Measurements from ENCODE around the gene LIN28A. TPM values are rescaled to one million over a fixed set of nuclear protein-coding genes. Genes with fewer than 3 reads are reported as not detected.

The LIN28A gene
- total RNA-seq, 4 donors from 2014 or later = not detected

- no peak for TF ChIP-seq POLR2A (IDR thresholded peaks at IDR 0.05)
- TF ChIP-seq, protein P1, sequence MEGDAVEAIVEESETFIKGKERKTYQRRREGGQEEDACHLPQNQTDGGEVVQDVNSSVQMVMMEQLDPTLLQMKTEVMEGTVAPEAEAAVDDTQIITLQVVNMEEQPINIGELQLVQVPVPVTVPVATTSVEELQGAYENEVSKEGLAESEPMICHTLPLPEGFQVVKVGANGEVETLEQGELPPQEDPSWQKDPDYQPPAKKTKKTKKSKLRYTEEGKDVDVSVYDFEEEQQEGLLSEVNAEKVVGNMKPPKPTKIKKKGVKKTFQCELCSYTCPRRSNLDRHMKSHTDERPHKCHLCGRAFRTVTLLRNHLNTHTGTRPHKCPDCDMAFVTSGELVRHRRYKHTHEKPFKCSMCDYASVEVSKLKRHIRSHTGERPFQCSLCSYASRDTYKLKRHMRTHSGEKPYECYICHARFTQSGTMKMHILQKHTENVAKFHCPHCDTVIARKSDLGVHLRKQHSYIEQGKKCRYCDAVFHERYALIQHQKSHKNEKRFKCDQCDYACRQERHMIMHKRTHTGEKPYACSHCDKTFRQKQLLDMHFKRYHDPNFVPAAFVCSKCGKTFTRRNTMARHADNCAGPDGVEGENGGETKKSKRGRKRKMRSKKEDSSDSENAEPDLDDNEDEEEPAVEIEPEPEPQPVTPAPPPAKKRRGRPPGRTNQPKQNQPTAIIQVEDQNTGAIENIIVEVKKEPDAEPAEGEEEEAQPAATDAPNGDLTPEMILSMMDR (IDR thresholded peaks at IDR 0.05) = no peak
- TF ChIP-seq POLR2AphosphoS5 (IDR thresholded peaks at IDR 0.05) = no peak
- TF ChIP-seq EP300 (IDR thresholded peaks at IDR 0.05; ENCODE audit: low read depth) = no peak
- H3K27ac ChIP-seq = no peak overlapping the region
- intact Hi-C loops (cut with DNase I; ENCODE audit: low total_unique reads) = no loop called here
- in situ Hi-C loops (cut with MboI; ENCODE audit: low pct_ligation_motif_present in 1 of 4, low pct_unique_long_range_greater_than_20kb in 1 of 4, low sequenced_read_pairs in 3 of 4) = no loop called here
- H3K9me3 ChIP-seq = no peaks in the 10 kb centered on the region
- WGBS, 2 donors (ENCODE audit: low coverage in 1 of 2) = 80 to 90% methylated on average over 2 to 7 of the region's 7 CpGs
- no peaks in the 10 kb centered on the region for H3K36me3 ChIP-seq
- H3K4me3 ChIP-seq = no peak overlapping the region
- no peaks in the 10 kb centered on the region for H3K4me1 ChIP-seq
- no peaks in the 10 kb centered on the region for H3K27me3 ChIP-seq
- no peak for DNase-seq
These were observed 21.7 kb upstream of the LIN28A start for GRCh38 chr1:26388791-26389445.

DNA sequence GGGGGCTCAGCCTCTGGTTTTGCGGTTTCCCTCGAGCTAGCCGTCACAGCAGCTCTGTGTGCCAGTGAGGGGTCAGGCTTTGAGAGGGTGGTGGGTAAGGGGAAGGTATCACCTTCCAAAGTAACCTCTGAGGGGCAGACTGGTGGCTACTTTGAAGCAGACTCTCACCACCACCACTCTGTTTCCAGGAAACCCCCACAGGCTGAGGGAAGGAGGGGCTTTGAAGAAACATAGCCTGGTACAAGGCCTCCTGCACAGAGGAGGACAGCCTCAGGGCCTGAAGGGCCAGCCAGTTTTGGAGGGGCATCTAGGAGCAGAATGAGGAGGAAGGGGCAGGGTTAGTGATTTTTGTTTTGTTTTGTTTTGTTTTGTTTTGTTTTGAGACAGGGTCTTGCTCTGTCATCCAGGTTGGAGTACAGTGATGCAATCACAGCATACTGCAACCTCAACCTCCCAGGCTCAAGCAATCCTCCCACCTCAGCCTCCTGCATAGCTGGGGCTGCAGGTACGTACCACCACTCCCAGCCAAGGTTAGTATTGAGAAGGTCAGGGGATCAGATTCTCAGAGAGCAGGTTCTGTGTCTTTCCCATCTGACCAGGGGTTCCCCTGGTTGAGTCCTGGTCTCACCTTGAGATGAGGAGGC lies 20.9 kb upstream of the LIN28A start:
- H3K9me3 ChIP-seq = no peaks in the 10 kb centered on the region
- no peak overlapping the region for H3K4me3 ChIP-seq
- intact Hi-C loops (cut with DNase I; ENCODE audit: low total_unique reads) = no loop called here
- in situ Hi-C loops (cut with MboI; ENCODE audit: low pct_ligation_motif_present in 1 of 4, low pct_unique_long_range_greater_than_20kb in 1 of 4, low sequenced_read_pairs in 3 of 4) = no loop called here
- H3K4me1 ChIP-seq = no peaks in the 10 kb centered on the region
- DNase-seq = no peak
- H3K36me3 ChIP-seq = no peaks in the 10 kb centered on the region
- H3K27me3 ChIP-seq = no peaks in the 10 kb centered on the region
- TF ChIP-seq POLR2AphosphoS5 (IDR thresholded peaks at IDR 0.05) (no peak), POLR2A (IDR thresholded peaks at IDR 0.05) (no peak), EP300 (IDR thresholded peaks at IDR 0.05; ENCODE audit: low read depth) (no peak)
- TF ChIP-seq, protein P1 (IDR thresholded peaks at IDR 0.05) = no peak
- WGBS, 2 donors (ENCODE audit: low coverage in 1 of 2) = 80 to 90% methylated on average over 1 to 2 of the region's 4 CpGs
- no peak overlapping the region for H3K27ac ChIP-seq

GRCh38 chr1:26391450-26391849 lies 19.2 kb upstream of the LIN28A start:
- in situ Hi-C loops (cut with MboI; ENCODE audit: low pct_ligation_motif_present in 1 of 4, low pct_unique_long_range_greater_than_20kb in 1 of 4, low sequenced_read_pairs in 3 of 4) (no loop called here), intact Hi-C loops (cut with DNase I; ENCODE audit: low total_unique reads) (no loop called here)
- TF ChIP-seq, protein P1 (IDR thresholded peaks at IDR 0.05) = no peak
- TF ChIP-seq POLR2AphosphoS5 (IDR thresholded peaks at IDR 0.05) = no peak
- no peak overlapping the region for H3K27ac ChIP-seq
- WGBS, 2 donors (ENCODE audit: low coverage in 1 of 2) = 8% methylated on average over 3 of the region's 3 CpGs; no CpG with 5 or more reads in 1 of the 2 donors
- H3K27me3 ChIP-seq = no peaks in the 10 kb centered on the region
- no peaks in the 10 kb centered on the region for H3K36me3 ChIP-seq
- H3K4me3 ChIP-seq = no peak overlapping the region
- H3K9me3 ChIP-seq = no peaks in the 10 kb centered on the region
- DNase-seq = no peak
- H3K4me1 ChIP-seq = no peaks in the 10 kb centered on the region

- WGBS, 2 donors (ENCODE audit: low coverage in 1 of 2) = 76 to 84% methylated on average over 5 to 8 of the region's 8 CpGs
- in situ Hi-C loops (cut with MboI; ENCODE audit: low pct_ligation_motif_present in 1 of 4, low pct_unique_long_range_greater_than_20kb in 1 of 4, low sequenced_read_pairs in 3 of 4) = no loop called here
- no peak overlapping the region for H3K4me3 ChIP-seq
These were observed 14.9 kb upstream of the LIN28A start for GRCh38 chr1:26395754-26396153.

More at GRCh38 chr1:26395754-26396153, 14.9 kb upstream of the LIN28A start:
- TF ChIP-seq EP300 (IDR thresholded peaks at IDR 0.05; ENCODE audit: low read depth) = no peak
- no peak for TF ChIP-seq POLR2A (IDR thresholded peaks at IDR 0.05)
- TF ChIP-seq POLR2AphosphoS5 (IDR thresholded peaks at IDR 0.05) = no peak
- TF ChIP-seq, protein P1 (IDR thresholded peaks at IDR 0.05) = no peak
- Histone ChIP-seq H3K27me3 (no peaks in the 10 kb centered on the region), H3K4me1 (no peaks in the 10 kb centered on the region), H3K27ac (no peak overlapping the region), H3K9me3 (no peaks in the 10 kb centered on the region), H3K36me3 (no peaks in the 10 kb centered on the region)
- DNase-seq = no peak
- intact Hi-C loops (cut with DNase I; ENCODE audit: low total_unique reads) = no loop called here

Data from transverse colon (tissue), 4 donors.